ENCODE measurements around the gene TEN1. TPM values are rescaled to one million over a fixed set of nuclear protein-coding genes. Genes with fewer than 3 reads are reported as not detected.

TEN1 gene
- total and polyA plus RNA-seq, 2 of the 13 experiments (the other 11 are each of a cell fraction or from before 2014, with no cell fraction given): 18.0 to 21.3 TPM

- TF ChIP-seq CENPX (CRISPR knock-in tag; IDR thresholded peaks at IDR 0.05) (no peak), MED13 (CRISPR knock-in tag; IDR thresholded peaks at IDR 0.05) (peak; percentile 27), SMAD3 (CRISPR knock-in tag; IDR thresholded peaks at IDR 0.05) (peak; percentile 51), ZBTB7A (CRISPR knock-in tag; IDR thresholded peaks at IDR 0.05) (peak; percentile 66; the same call in 1 of the 2 replicates), ZNF383 (CRISPR knock-in tag; IDR thresholded peaks at IDR 0.05; ENCODE audit: borderline replicate concordance) (peak; percentile 91; the same call in 1 of the 2 replicates), HDAC6 (IDR thresholded peaks at IDR 0.05; ENCODE audit: low read depth, low read length) (no peak), ZNF784 (CRISPR knock-in tag; IDR thresholded peaks at IDR 0.05; ENCODE audit: borderline replicate concordance) (peak; percentile 84), AHR (CRISPR knock-in tag; IDR thresholded peaks at IDR 0.05) (peak; percentile 45), MIXL1 (CRISPR knock-in tag; IDR thresholded peaks at IDR 0.05) (peak; percentile 81), ZNF747 (CRISPR knock-in tag; IDR thresholded peaks at IDR 0.05; ENCODE audit: borderline replicate concordance) (no peak; the same call in 1 of the 2 replicates), KLF9 (CRISPR knock-in tag; IDR thresholded peaks at IDR 0.05; ENCODE audit: low read depth) (no peak; the same call in none of the 2 replicates), TEF (CRISPR knock-in tag; IDR thresholded peaks at IDR 0.05) (0 out of 2 replicates have a peak, but pooled peaks have one; percentile 26), SOX5 (CRISPR knock-in tag; IDR thresholded peaks at IDR 0.05; ENCODE audit: borderline replicate concordance) (peak; percentile 50; the same call in 1 of the 2 replicates), PHF5A (CRISPR knock-in tag; IDR thresholded peaks at IDR 0.05; ENCODE audit: low read depth, unreplicated experiment) (peak; percentile 92), CAMTA2 (CRISPR knock-in tag; IDR thresholded peaks at IDR 0.05; ENCODE audit: borderline replicate concordance) (peak; percentile 25; the same call in 1 of the 2 replicates), ZNF121 (CRISPR knock-in tag; IDR thresholded peaks at IDR 0.05) (peak; percentile 27; the same call in 1 of the 2 replicates), TOPORS (CRISPR knock-in tag; IDR thresholded peaks at IDR 0.05) (peak; percentile 79), BORCS8-MEF2B (CRISPR knock-in tag; IDR thresholded peaks at IDR 0.05) (peak; percentile 62), ZNF597 (CRISPR knock-in tag; IDR thresholded peaks at IDR 0.05) (0 out of 2 replicates have a peak, but pooled peaks have one; percentile 10), ZNF101 (CRISPR knock-in tag; IDR thresholded peaks at IDR 0.05; ENCODE audit: borderline replicate concordance, low read depth) (0 out of 2 replicates have a peak, but pooled peaks have one; percentile 50), ZFY (CRISPR knock-in tag; IDR thresholded peaks at IDR 0.05) (peak; percentile 89), GPN1 (CRISPR knock-in tag; IDR thresholded peaks at IDR 0.05; ENCODE audit: borderline replicate concordance) (no peak)
- TF ChIP-seq, protein P1, sequence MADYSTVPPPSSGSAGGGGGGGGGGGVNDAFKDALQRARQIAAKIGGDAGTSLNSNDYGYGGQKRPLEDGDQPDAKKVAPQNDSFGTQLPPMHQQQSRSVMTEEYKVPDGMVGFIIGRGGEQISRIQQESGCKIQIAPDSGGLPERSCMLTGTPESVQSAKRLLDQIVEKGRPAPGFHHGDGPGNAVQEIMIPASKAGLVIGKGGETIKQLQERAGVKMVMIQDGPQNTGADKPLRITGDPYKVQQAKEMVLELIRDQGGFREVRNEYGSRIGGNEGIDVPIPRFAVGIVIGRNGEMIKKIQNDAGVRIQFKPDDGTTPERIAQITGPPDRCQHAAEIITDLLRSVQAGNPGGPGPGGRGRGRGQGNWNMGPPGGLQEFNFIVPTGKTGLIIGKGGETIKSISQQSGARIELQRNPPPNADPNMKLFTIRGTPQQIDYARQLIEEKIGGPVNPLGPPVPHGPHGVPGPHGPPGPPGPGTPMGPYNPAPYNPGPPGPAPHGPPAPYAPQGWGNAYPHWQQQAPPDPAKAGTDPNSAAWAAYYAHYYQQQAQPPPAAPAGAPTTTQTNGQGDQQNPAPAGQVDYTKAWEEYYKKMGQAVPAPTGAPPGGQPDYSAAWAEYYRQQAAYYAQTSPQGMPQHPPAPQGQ (CRISPR knock-in tag; IDR thresholded peaks at IDR 0.05; ENCODE audit: borderline replicate concordance): no peak
- TF ChIP-seq, protein P2, sequence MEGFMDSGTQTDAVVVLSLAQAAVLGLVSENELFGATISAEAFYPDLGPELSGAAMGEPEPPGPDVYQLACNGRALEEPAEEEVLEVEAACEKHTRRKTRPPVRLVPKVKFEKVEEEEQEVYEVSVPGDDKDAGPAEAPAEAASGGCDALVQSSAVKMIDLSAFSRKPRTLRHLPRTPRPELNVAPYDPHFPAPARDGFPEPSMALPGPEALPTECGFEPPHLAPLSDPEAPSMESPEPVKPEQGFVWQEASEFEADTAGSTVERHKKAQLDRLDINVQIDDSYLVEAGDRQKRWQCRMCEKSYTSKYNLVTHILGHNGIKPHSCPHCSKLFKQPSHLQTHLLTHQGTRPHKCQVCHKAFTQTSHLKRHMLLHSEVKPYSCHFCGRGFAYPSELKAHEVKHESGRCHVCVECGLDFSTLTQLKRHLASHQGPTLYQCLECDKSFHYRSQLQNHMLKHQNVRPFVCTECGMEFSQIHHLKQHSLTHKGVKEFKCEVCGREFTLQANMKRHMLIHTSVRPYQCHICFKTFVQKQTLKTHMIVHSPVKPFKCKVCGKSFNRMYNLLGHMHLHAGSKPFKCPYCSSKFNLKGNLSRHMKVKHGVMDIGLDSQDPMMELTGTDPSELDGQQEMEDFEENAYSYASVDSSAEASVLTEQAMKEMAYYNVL (CRISPR knock-in tag; IDR thresholded peaks at IDR 0.05; ENCODE audit: borderline replicate concordance): peak; percentile 91
These were observed at the start of gene TEN1, which contains the start of gene ACOX1 (continued) for GRCh38 chr17:75978938-75979704.

Data from HepG2 (cell line).